ENCODE results near the gene MCHR2.

DNA sequence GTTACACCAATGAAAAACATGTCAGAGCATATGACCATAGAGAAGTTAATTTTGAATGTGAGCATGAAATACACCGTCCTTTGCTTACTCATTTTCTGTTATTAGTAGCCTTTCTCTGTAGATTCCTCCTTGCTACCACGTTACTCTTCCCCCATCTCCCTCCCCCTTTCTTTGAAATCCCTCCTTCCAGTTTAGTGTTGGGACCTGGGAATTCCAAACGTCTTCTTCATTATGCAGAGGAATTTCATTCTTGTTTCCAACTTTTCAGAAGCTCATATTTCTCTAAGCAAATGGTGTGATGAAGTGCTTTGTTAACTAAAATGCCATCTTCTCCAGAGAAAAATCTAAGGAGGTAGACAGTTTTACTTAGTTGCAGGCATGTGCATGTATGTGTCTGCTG, 122.4 kb downstream of the MCHR2 start:
- TF ChIP-seq, protein P1, sequence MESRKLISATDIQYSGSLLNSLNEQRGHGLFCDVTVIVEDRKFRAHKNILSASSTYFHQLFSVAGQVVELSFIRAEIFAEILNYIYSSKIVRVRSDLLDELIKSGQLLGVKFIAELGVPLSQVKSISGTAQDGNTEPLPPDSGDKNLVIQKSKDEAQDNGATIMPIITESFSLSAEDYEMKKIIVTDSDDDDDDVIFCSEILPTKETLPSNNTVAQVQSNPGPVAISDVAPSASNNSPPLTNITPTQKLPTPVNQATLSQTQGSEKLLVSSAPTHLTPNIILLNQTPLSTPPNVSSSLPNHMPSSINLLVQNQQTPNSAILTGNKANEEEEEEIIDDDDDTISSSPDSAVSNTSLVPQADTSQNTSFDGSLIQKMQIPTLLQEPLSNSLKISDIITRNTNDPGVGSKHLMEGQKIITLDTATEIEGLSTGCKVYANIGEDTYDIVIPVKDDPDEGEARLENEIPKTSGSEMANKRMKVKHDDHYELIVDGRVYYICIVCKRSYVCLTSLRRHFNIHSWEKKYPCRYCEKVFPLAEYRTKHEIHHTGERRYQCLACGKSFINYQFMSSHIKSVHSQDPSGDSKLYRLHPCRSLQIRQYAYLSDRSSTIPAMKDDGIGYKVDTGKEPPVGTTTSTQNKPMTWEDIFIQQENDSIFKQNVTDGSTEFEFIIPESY (IDR thresholded peaks at IDR 0.05; ENCODE audit: borderline replicate concordance, low read depth) = no peak
- TF ChIP-seq, protein P2, sequence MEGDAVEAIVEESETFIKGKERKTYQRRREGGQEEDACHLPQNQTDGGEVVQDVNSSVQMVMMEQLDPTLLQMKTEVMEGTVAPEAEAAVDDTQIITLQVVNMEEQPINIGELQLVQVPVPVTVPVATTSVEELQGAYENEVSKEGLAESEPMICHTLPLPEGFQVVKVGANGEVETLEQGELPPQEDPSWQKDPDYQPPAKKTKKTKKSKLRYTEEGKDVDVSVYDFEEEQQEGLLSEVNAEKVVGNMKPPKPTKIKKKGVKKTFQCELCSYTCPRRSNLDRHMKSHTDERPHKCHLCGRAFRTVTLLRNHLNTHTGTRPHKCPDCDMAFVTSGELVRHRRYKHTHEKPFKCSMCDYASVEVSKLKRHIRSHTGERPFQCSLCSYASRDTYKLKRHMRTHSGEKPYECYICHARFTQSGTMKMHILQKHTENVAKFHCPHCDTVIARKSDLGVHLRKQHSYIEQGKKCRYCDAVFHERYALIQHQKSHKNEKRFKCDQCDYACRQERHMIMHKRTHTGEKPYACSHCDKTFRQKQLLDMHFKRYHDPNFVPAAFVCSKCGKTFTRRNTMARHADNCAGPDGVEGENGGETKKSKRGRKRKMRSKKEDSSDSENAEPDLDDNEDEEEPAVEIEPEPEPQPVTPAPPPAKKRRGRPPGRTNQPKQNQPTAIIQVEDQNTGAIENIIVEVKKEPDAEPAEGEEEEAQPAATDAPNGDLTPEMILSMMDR (IDR thresholded peaks at IDR 0.05) = no peak
- TF ChIP-seq POLR2AphosphoS5 (IDR thresholded peaks at IDR 0.05; ENCODE audit: low read depth, low read length) = no peak
- no peak for TF ChIP-seq EP300 (IDR thresholded peaks at IDR 0.05; ENCODE audit: borderline replicate concordance in 1 of 2, low read depth in 1 of 2, low read length in 1 of 2)
- no peak for TF ChIP-seq NFIC (IDR thresholded peaks at IDR 0.05; ENCODE audit: borderline replicate concordance)
- TF ChIP-seq YY1 (IDR thresholded peaks at IDR 0.05; ENCODE audit: low read depth) = no peak
- TF ChIP-seq TCF12 (IDR thresholded peaks at IDR 0.05) = no peak
- TF ChIP-seq JUND (IDR thresholded peaks at IDR 0.05) = no peak
- TF ChIP-seq, protein P3, sequence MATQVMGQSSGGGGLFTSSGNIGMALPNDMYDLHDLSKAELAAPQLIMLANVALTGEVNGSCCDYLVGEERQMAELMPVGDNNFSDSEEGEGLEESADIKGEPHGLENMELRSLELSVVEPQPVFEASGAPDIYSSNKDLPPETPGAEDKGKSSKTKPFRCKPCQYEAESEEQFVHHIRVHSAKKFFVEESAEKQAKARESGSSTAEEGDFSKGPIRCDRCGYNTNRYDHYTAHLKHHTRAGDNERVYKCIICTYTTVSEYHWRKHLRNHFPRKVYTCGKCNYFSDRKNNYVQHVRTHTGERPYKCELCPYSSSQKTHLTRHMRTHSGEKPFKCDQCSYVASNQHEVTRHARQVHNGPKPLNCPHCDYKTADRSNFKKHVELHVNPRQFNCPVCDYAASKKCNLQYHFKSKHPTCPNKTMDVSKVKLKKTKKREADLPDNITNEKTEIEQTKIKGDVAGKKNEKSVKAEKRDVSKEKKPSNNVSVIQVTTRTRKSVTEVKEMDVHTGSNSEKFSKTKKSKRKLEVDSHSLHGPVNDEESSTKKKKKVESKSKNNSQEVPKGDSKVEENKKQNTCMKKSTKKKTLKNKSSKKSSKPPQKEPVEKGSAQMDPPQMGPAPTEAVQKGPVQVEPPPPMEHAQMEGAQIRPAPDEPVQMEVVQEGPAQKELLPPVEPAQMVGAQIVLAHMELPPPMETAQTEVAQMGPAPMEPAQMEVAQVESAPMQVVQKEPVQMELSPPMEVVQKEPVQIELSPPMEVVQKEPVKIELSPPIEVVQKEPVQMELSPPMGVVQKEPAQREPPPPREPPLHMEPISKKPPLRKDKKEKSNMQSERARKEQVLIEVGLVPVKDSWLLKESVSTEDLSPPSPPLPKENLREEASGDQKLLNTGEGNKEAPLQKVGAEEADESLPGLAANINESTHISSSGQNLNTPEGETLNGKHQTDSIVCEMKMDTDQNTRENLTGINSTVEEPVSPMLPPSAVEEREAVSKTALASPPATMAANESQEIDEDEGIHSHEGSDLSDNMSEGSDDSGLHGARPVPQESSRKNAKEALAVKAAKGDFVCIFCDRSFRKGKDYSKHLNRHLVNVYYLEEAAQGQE (IDR thresholded peaks at IDR 0.05; ENCODE audit: low read depth, low read length) = no peak
- no peak for TF ChIP-seq TAF1 (IDR thresholded peaks at IDR 0.05; ENCODE audit: borderline replicate concordance, low read depth, low read length)
- no peak for TF ChIP-seq MEF2A (IDR thresholded peaks at IDR 0.05; ENCODE audit: borderline replicate concordance, low read depth)
